Skeletal muscle cell (primary cell): ENCODE results near the gene UMPS.
"Not testable (repeated sequence)": the region's sequence is repeated elsewhere in the genome, so short reads cannot be mapped to it uniquely, and the experiment has no call there.

Experiments used
- DNase-seq: peaks from one replicate; pipeline ENCODE4 v3.0.0-alpha.2; 2010; ENCODE audit warnings: low read depth
- H3K4me3 ChIP-seq: 2 replicates; pipeline ENCODE4 v1.5.1; 2011; ENCODE audit warnings: low read depth, mild to moderate bottlenecking, control low read depth, low read length, moderate library complexity

UMPS gene

GRCh38 chr3:124774841-124775402, 44.7 kb downstream of the UMPS start:
- H3K4me3 ChIP-seq: no peak overlapping the region
- DNase-seq: no peak

- no peak overlapping the region for H3K4me3 ChIP-seq
- no peak for DNase-seq
These were observed 45.6 kb downstream of the UMPS start for GRCh38 chr3:124775877-124776276.

- DNase-seq: no peak
These were observed 46.6 kb downstream of the UMPS start for GRCh38 chr3:124776856-124777255.

GRCh38 chr3:124777762-124778470, 47.7 kb downstream of the UMPS start:
- H3K4me3 ChIP-seq: no peak overlapping the region
- no peak for DNase-seq

More at GRCh38 chr3:124776856-124777255, 46.6 kb downstream of the UMPS start:
- no peak overlapping the region for H3K4me3 ChIP-seq

GRCh38 chr3:124779116-124779515, 48.9 kb downstream of the UMPS start:
- no peak for DNase-seq
- H3K4me3 ChIP-seq: no peak overlapping the region

- no peak for DNase-seq
- H3K4me3 ChIP-seq: no peak overlapping the region
These were observed 49.5 kb downstream of the UMPS start for GRCh38 chr3:124779751-124780191.

GRCh38 chr3:124780356-124780755, 50.1 kb downstream of the UMPS start:
- H3K4me3 ChIP-seq: no peak overlapping the region

GRCh38 chr3:124780761-124781475, 50.7 kb downstream of the UMPS start:
- peak; percentile 64 for DNase-seq
- H3K4me3 ChIP-seq: no peak overlapping the region

More at GRCh38 chr3:124780356-124780755, 50.1 kb downstream of the UMPS start:
- DNase-seq: peak; percentile 68

- no peak overlapping the region for H3K4me3 ChIP-seq
- DNase-seq: no peak
These were observed 51.5 kb downstream of the UMPS start for GRCh38 chr3:124781476-124782376.

- H3K4me3 ChIP-seq, DNase-seq: not testable (repeated sequence)
These were observed 52.1 kb downstream of the UMPS start for GRCh38 chr3:124782377-124782712.

- peak; percentile 39 for DNase-seq
- H3K4me3 ChIP-seq: no peak overlapping the region
These were observed 53.4 kb downstream of the UMPS start for GRCh38 chr3:124783696-124784095.

- no peak for DNase-seq
- no peak overlapping the region for H3K4me3 ChIP-seq
These were observed 54.6 kb downstream of the UMPS start for GRCh38 chr3:124784686-124785382.

- H3K4me3 ChIP-seq: no peak overlapping the region
- no peak for DNase-seq
These were observed 55.7 kb downstream of the UMPS start for GRCh38 chr3:124785973-124786372.

- H3K4me3 ChIP-seq: no peak overlapping the region
- DNase-seq: no peak
These were observed 56.4 kb downstream of the UMPS start for GRCh38 chr3:124786511-124787241.

GRCh38 chr3:124787476-124788195, 57.4 kb downstream of the UMPS start:
- no peak for DNase-seq
- no peak overlapping the region for H3K4me3 ChIP-seq

- DNase-seq: no peak
- no peak overlapping the region for H3K4me3 ChIP-seq
These were observed 58.0 kb downstream of the UMPS start for GRCh38 chr3:124788254-124788745.

- DNase-seq, H3K4me3 ChIP-seq: not testable (repeated sequence)
These were observed 58.9 kb downstream of the UMPS start for GRCh38 chr3:124789103-124789502.

- no peak for DNase-seq
- no peak overlapping the region for H3K4me3 ChIP-seq
These were observed 60.9 kb downstream of the UMPS start for GRCh38 chr3:124791142-124791541.
